GM23338 (cell line): ENCODE data around the gene BCL2L14. TPM values are rescaled to one million over a fixed set of nuclear protein-coding genes. Genes with fewer than 3 reads are reported as not detected.

Experiments
- ATAC-seq: fragments of 200-7000 bp; cut with Tn5 transposase; 3 replicates; pipeline ENCODE4 v1.9.1; 2020
- DNase-seq: peaks from one replicate; pipeline ENCODE4 v3.0.0-alpha.2; 2015; ENCODE audit warnings: low spot score
- H2AFZ ChIP-seq: fragments of 200-600 bp; sonication (generic); 2 replicates; pipeline ENCODE4 v1.8.0; 2016; ENCODE audit warnings: antibody characterized with exemption, mild to moderate bottlenecking, moderate library complexity
- H3F3A ChIP-seq: fragments of 200-600 bp; sonication (generic); replicated peaks from 2 replicates; pipeline ENCODE4 v1.8.0; 2017; ENCODE audit warnings: antibody characterized with exemption, mixed run types, low read depth
- H3K27ac ChIP-seq: fragments of 200-600 bp; sonication (generic); 2 replicates; pipeline ENCODE4 v1.6.1; 2016; ENCODE audit warnings: low read depth
- H3K27me3 ChIP-seq: fragments of 200-600 bp; sonication (generic); 2 replicates; pipeline ENCODE4 v1.8.0; 2016; ENCODE audit warnings: mild to moderate bottlenecking, mixed run types, moderate library complexity; ENCODE audit not compliant: insufficient read depth
- H3K36me3 ChIP-seq: fragments of 200-600 bp; sonication (generic); 2 replicates; pipeline ENCODE4 v1.8.0; 2016; ENCODE audit warnings: mild to moderate bottlenecking; ENCODE audit not compliant: insufficient read depth
- H3K4me1 ChIP-seq: fragments of 200-600 bp; sonication (generic); 2 replicates; pipeline ENCODE4 v1.8.0; 2016; ENCODE audit warnings: mild to moderate bottlenecking, moderate library complexity; ENCODE audit not compliant: insufficient read depth
- H3K4me2 ChIP-seq: fragments of 200-600 bp; sonication (generic); 2 replicates; pipeline ENCODE4 v1.7.1; 2017; ENCODE audit warnings: mixed run types
- H3K4me3 ChIP-seq: fragments of 200-600 bp; sonication (generic); 2 replicates; pipeline ENCODE4 v1.6.1; 2016; ENCODE audit warnings: mixed run types
- H3K79me2 ChIP-seq: fragments of 200-600 bp; sonication (generic); replicated peaks from 2 replicates; pipeline ENCODE4 v1.8.0; 2017; ENCODE audit warnings: mild to moderate bottlenecking; ENCODE audit not compliant: insufficient read depth
- H3K9me2 ChIP-seq: fragments of 200-600 bp; sonication (generic); 2 replicates; pipeline ENCODE4 v1.8.0; 2017; ENCODE audit not compliant: insufficient read depth
- H4K20me1 ChIP-seq: fragments of 200-600 bp; sonication (generic); replicated peaks from 2 replicates; pipeline ENCODE4 v1.8.0; 2017; ENCODE audit warnings: mild to moderate bottlenecking; ENCODE audit not compliant: insufficient read depth
- H3K27ac Mint-ChIP-seq: 2 replicates; pipeline ENCODE4 v1.8.0; 2020; ENCODE audit warnings: inconsistent platforms, mild to moderate bottlenecking, moderate library complexity, mixed read lengths
- H3K27me3 Mint-ChIP-seq: 3 replicates; pipeline ENCODE4 v1.8.0; 2022; ENCODE audit warnings: low read depth, mild to moderate bottlenecking, moderate library complexity, mixed read lengths, inconsistent platforms; ENCODE audit not compliant: insufficient read depth, poor library complexity
- H3K36me3 Mint-ChIP-seq: 3 replicates; pipeline ENCODE4 v1.8.0; 2021; ENCODE audit warnings: low read depth, mild to moderate bottlenecking, inconsistent platforms, moderate library complexity, mixed read lengths
- H3K4me1 Mint-ChIP-seq: 3 replicates; pipeline ENCODE4 v1.8.0; 2020; ENCODE audit warnings: mild to moderate bottlenecking, inconsistent platforms, mixed read lengths
- H3K4me3 Mint-ChIP-seq: 3 replicates; pipeline ENCODE4 v1.8.0; 2021; ENCODE audit warnings: moderate library complexity, mild to moderate bottlenecking, inconsistent platforms, mixed read lengths
- H3K9me3 Mint-ChIP-seq: 3 replicates; pipeline ENCODE4 v1.8.0; 2020; ENCODE audit warnings: moderate library complexity, mild to moderate bottlenecking, inconsistent platforms, mixed read lengths
- CREB1 ChIP-seq: fragments of 250-450 bp; sonication (Bioruptor Pico); IDR thresholded peaks from 2 replicates; pipeline ENCODE4 v1.5.0; 2020; ENCODE audit warnings: low read depth, mild to moderate bottlenecking, moderate library complexity
- CTCF ChIP-seq, 2 experiments: fragments of 200-600 bp in 1 of 2; sonication (generic) in 1 of 2; conservative IDR thresholded peaks; 2 replicates each; pipeline versions ENCODE4 v1.5.1 to v1.6.1; 2016 to 2017; ENCODE audit warnings: antibody characterized with exemption in 2 of 2, low read depth in 2 of 2, mild to moderate bottlenecking in 2 of 2, moderate library complexity in 1 of 2
- EZH2 ChIP-seq: fragments of 200-600 bp; sonication (generic); IDR thresholded peaks from one replicate; pipeline ENCODE4 v1.8.0; 2017; ENCODE audit warnings: antibody characterized with exemption, mild to moderate bottlenecking, low read depth; ENCODE audit not compliant: unreplicated experiment
- EZH2phosphoT487 ChIP-seq: fragments of 200-600 bp; sonication (generic); IDR thresholded peaks from one replicate; pipeline ENCODE4 v1.8.1; 2018; ENCODE audit warnings: antibody characterized with exemption; ENCODE audit not compliant: unreplicated experiment
- JUNB ChIP-seq: IDR thresholded peaks from one replicate; pipeline ENCODE4 v1.6.1; 2016; ENCODE audit warnings: antibody characterized with exemption; ENCODE audit not compliant: unreplicated experiment
- NANOG ChIP-seq: IDR thresholded peaks from 2 replicates; pipeline ENCODE4 v1.6.1; 2016; ENCODE audit warnings: antibody characterized with exemption, borderline replicate concordance
- REST ChIP-seq: IDR thresholded peaks from one replicate; pipeline ENCODE4 v1.6.1; 2018; ENCODE audit warnings: antibody characterized with exemption; ENCODE audit not compliant: unreplicated experiment
- STAT1 ChIP-seq: IDR thresholded peaks from one replicate; pipeline ENCODE4 v1.6.1; 2016; ENCODE audit warnings: antibody characterized with exemption; ENCODE audit not compliant: unreplicated experiment
- ZNF331 ChIP-seq: fragments of 250-450 bp; sonication (Bioruptor Pico); IDR thresholded peaks from 2 replicates; pipeline ENCODE4 v1.5.0; 2020; ENCODE audit warnings: low read depth, mild to moderate bottlenecking, moderate library complexity
- polyA plus RNA-seq: library from polyadenylated mRNA; unstranded; fragments of >200 nt; fragmentation: Nextera tagmentation; extraction: Ambion mirVana; gene quantifications from 2 replicates; pipeline ENCODE4 v1.2.1, GENCODE V29; 2016
- total RNA-seq: library from RNA; depleted of rRNA; stranded (reverse); fragments of >200 nt; shearing (Covaris generic); gene quantifications from 2 replicates; pipeline ENCODE4 v1.2.3, GENCODE V29; 2014
- TF ChIP-seq, protein P1 (sequence below): fragments of 250-450 bp; sonication (Bioruptor Pico); IDR thresholded peaks from 2 replicates; pipeline ENCODE4 v1.5.0; 2020; ENCODE audit warnings: mild to moderate bottlenecking, moderate library complexity
- TF ChIP-seq, protein P2 (sequence below): IDR thresholded peaks from 2 replicates; pipeline ENCODE4 v1.6.1; 2016; ENCODE audit warnings: antibody characterized with exemption

BCL2L14 gene
- total and polyA plus RNA-seq, 2 experiments from 2014 or later = 2.1 to 2.7 TPM

DNA sequence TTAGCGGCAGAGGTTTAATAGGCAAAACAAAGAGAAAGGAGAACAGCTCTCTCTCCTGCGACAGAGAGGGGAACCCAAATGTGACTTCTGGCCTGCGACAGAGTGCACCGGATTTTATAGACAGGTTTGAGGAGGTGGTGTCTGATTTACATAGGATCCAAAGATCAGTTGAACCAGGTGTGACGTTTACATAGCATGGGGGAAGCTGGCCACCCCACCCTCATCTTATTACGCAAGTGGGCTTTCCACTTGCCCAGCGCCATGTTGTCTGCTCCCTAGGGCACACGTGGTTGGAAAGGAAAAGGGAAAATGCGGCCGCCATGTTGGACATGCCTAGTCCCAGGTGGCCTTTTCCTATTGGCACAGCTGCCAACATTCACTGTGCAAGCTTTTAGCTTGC is 17.4 kb downstream of the BCL2L14 start:
- H3K27ac Mint-ChIP-seq = no peak overlapping the region
- no peaks in the 10 kb centered on the region for H3K79me2 ChIP-seq

DNA sequence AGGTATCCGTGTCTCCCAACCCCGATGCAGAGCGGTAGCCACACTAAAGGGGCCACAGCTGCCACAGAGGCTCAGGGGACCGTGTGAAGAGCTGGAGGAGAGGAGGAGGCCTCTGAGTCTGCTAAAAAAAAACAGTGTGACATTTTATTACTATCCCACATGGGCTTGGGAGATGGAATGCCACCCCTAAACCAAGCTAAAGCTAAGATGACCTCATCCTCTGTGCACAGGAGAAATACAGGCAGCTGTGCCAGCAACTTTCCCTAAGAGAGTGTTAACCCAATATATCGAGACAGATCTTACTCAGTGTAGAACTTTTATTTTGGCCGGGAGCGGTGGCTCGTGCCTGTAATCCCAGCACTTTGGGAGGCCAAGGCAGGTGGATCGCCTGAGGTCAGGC is 18.0 kb downstream of the BCL2L14 start:
- Mint-ChIP-seq H3K36me3 (no peaks in the 10 kb centered on the region), H3K4me3 (no peak overlapping the region), H3K9me3 (no peaks in the 10 kb centered on the region), H3K27me3 (peaks cover 9% of the 10 kb centered on the region), H3K4me1 (peaks cover 23% of the 10 kb centered on the region), H3K27ac (no peak overlapping the region)
- Histone ChIP-seq H3K4me2 (no peak overlapping the region), H3K27ac (no peak overlapping the region), H3K36me3 (no peaks in the 10 kb centered on the region), H3K4me1 (peaks cover 35% of the 10 kb centered on the region), H3F3A (peaks cover 13% of the 10 kb centered on the region; the same call in 1 of the 2 replicates), H3K79me2 (no peaks in the 10 kb centered on the region), H2AFZ (no peak overlapping the region), H3K4me3 (no peak overlapping the region), H4K20me1 (no peaks in the 10 kb centered on the region), H3K9me2 (peaks cover 14% of the 10 kb centered on the region; the same call in 1 of the 2 replicates), H3K27me3 (no peaks in the 10 kb centered on the region)
- DNase-seq (no peak), ATAC-seq (no peak)
- no peak for TF ChIP-seq ZNF331 (CRISPR knock-in tag)
- TF ChIP-seq EZH2phosphoT487 = no peak
- no peak for TF ChIP-seq CTCF (conservative IDR thresholded peaks at IDR 0.05; ENCODE audit: low read depth in 2 of 2)
- TF ChIP-seq REST = no peak
- TF ChIP-seq STAT1 = no peak
- TF ChIP-seq, protein P1, sequence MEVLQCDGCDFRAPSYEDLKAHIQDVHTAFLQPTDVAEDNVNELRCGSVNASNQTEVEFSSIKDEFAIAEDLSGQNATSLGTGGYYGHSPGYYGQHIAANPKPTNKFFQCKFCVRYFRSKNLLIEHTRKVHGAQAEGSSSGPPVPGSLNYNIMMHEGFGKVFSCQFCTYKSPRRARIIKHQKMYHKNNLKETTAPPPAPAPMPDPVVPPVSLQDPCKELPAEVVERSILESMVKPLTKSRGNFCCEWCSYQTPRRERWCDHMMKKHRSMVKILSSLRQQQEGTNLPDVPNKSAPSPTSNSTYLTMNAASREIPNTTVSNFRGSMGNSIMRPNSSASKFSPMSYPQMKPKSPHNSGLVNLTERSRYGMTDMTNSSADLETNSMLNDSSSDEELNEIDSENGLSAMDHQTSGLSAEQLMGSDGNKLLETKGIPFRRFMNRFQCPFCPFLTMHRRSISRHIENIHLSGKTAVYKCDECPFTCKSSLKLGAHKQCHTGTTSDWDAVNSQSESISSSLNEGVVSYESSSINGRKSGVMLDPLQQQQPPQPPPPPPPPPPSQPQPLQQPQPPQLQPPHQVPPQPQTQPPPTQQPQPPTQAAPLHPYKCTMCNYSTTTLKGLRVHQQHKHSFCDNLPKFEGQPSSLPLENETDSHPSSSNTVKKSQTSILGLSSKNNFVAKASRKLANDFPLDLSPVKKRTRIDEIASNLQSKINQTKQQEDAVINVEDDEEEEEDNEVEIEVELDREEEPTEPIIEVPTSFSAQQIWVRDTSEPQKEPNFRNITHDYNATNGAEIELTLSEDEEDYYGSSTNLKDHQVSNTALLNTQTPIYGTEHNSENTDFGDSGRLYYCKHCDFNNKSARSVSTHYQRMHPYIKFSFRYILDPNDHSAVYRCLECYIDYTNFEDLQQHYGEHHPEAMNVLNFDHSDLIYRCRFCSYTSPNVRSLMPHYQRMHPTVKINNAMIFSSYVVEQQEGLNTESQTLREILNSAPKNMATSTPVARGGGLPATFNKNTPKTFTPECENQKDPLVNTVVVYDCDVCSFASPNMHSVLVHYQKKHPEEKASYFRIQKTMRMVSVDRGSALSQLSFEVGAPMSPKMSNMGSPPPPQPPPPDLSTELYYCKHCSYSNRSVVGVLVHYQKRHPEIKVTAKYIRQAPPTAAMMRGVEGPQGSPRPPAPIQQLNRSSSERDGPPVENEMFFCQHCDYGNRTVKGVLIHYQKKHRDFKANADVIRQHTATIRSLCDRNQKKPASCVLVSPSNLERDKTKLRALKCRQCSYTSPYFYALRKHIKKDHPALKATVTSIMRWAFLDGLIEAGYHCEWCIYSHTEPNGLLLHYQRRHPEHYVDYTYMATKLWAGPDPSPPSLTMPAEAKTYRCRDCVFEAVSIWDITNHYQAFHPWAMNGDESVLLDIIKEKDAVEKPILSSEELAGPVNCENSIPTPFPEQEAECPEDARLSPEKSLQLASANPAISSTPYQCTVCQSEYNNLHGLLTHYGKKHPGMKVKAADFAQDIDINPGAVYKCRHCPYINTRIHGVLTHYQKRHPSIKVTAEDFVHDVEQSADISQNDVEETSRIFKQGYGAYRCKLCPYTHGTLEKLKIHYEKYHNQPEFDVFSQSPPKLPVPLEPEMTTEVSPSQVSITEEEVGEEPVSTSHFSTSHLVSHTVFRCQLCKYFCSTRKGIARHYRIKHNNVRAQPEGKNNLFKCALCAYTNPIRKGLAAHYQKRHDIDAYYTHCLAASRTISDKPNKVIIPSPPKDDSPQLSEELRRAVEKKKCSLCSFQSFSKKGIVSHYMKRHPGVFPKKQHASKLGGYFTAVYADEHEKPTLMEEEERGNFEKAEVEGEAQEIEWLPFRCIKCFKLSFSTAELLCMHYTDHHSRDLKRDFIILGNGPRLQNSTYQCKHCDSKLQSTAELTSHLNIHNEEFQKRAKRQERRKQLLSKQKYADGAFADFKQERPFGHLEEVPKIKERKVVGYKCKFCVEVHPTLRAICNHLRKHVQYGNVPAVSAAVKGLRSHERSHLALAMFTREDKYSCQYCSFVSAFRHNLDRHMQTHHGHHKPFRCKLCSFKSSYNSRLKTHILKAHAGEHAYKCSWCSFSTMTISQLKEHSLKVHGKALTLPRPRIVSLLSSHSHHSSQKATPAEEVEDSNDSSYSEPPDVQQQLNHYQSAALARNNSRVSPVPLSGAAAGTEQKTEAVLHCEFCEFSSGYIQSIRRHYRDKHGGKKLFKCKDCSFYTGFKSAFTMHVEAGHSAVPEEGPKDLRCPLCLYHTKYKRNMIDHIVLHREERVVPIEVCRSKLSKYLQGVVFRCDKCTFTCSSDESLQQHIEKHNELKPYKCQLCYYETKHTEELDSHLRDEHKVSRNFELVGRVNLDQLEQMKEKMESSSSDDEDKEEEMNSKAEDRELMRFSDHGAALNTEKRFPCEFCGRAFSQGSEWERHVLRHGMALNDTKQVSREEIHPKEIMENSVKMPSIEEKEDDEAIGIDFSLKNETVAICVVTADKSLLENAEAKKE (CRISPR knock-in tag) = no peak
- TF ChIP-seq JUNB = no peak
- TF ChIP-seq CREB1 = no peak
- TF ChIP-seq, protein P2, sequence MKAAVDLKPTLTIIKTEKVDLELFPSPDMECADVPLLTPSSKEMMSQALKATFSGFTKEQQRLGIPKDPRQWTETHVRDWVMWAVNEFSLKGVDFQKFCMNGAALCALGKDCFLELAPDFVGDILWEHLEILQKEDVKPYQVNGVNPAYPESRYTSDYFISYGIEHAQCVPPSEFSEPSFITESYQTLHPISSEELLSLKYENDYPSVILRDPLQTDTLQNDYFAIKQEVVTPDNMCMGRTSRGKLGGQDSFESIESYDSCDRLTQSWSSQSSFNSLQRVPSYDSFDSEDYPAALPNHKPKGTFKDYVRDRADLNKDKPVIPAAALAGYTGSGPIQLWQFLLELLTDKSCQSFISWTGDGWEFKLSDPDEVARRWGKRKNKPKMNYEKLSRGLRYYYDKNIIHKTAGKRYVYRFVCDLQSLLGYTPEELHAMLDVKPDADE = no peak

More for the DNA sequence above, 17.4 kb downstream of the BCL2L14 start:
- no peak overlapping the region for H2AFZ ChIP-seq
- peak overlapping the region; percentile 53; the same call in 1 of the 2 replicates for H3K4me2 ChIP-seq
- DNase-seq (no peak), ATAC-seq (no peak)
- H3K27ac ChIP-seq = no peak overlapping the region
- H3K27me3 ChIP-seq = no peaks in the 10 kb centered on the region
- no peaks in the 10 kb centered on the region for H3K36me3 ChIP-seq
- no peaks in the 10 kb centered on the region for H3K9me3 Mint-ChIP-seq
- H4K20me1 ChIP-seq = no peaks in the 10 kb centered on the region
- H3K9me2 ChIP-seq = peaks cover 14% of the 10 kb centered on the region; the same call in 1 of the 2 replicates
- peaks cover 16% of the 10 kb centered on the region; the same call in 1 of the 2 replicates for H3F3A ChIP-seq
- no peak overlapping the region for H3K4me3 ChIP-seq
- H3K4me1 Mint-ChIP-seq = peaks cover 23% of the 10 kb centered on the region
- peaks cover 35% of the 10 kb centered on the region for H3K4me1 ChIP-seq
- no peaks in the 10 kb centered on the region for H3K36me3 Mint-ChIP-seq
- H3K4me3 Mint-ChIP-seq = no peak overlapping the region
- TF ChIP-seq EZH2 = no peak
- no peak for TF ChIP-seq NANOG
- peaks cover 9% of the 10 kb centered on the region for H3K27me3 Mint-ChIP-seq
